Measurements from ENCODE around the gene EPB41L4B.
A peak's percentile ranks its signal among the peaks of the same experiment; 100 is the strongest.

EPB41L4B gene

GRCh38 chr9:109319626-109320241 lies 1.1 kb downstream of the EPB41L4B start:
- DNase-seq = peak; percentile 46

- DNase-seq = peak; percentile 53
Measured at GRCh38 chr9:109319017-109319625, 1.7 kb downstream of the EPB41L4B start.

- peak; percentile 65 for DNase-seq
Measured at GRCh38 chr9:109317979-109318741, 2.7 kb downstream of the EPB41L4B start.

GRCh38 chr9:109317311-109317978 lies 3.4 kb downstream of the EPB41L4B start:
- DNase-seq = peak; percentile 95

GRCh38 chr9:109316207-109316640 lies 4.6 kb downstream of the EPB41L4B start:
- peak; percentile 99 for DNase-seq

- no peak for DNase-seq
Measured at GRCh38 chr9:109315480-109316206, 5.2 kb downstream of the EPB41L4B start.

GRCh38 chr9:109314011-109314531 lies 6.8 kb downstream of the EPB41L4B start:
- DNase-seq = peak; percentile 45

- DNase-seq = no peak
Measured at GRCh38 chr9:109313351-109313750, 7.5 kb downstream of the EPB41L4B start.

- DNase-seq = no peak
Measured at GRCh38 chr9:109312783-109313182, 8.1 kb downstream of the EPB41L4B start.

GRCh38 chr9:109311731-109312130 lies 9.1 kb downstream of the EPB41L4B start:
- DNase-seq = peak; percentile 64

GRCh38 chr9:109311286-109311685 lies 9.6 kb downstream of the EPB41L4B start:
- DNase-seq = peak; percentile 64

GRCh38 chr9:109310486-109310901 lies 10.4 kb downstream of the EPB41L4B start:
- DNase-seq = no peak

- no peak for DNase-seq
Measured at GRCh38 chr9:109309282-109309681, 11.6 kb downstream of the EPB41L4B start.

GRCh38 chr9:109307380-109308240 lies 13.2 kb downstream of the EPB41L4B start:
- no peak for DNase-seq

- no peak for DNase-seq
Measured at GRCh38 chr9:109305801-109306200, 15.1 kb downstream of the EPB41L4B start.

GRCh38 chr9:109304347-109304746 lies 16.5 kb downstream of the EPB41L4B start:
- no peak for DNase-seq

GRCh38 chr9:109303900-109304299 lies 17.0 kb downstream of the EPB41L4B start:
- DNase-seq = no peak

- DNase-seq = no peak
Measured at GRCh38 chr9:109302606-109303005, 18.3 kb downstream of the EPB41L4B start.

GRCh38 chr9:109301012-109301411 lies 19.8 kb downstream of the EPB41L4B start:
- no peak for DNase-seq

GRCh38 chr9:109299891-109300290 lies 21.0 kb downstream of the EPB41L4B start:
- DNase-seq = no peak

GRCh38 chr9:109297899-109298298 lies 23.0 kb downstream of the EPB41L4B start:
- no peak for DNase-seq
